PC-9 (cell line): ENCODE results near the gene SART3.

Experiments
- EZH2 ChIP-seq: fragments of 200-600 bp; sonication (generic); IDR thresholded peaks from 2 replicates; pipeline ENCODE4 v1.8.0; 2017; ENCODE audit warnings: antibody characterized with exemption, low read depth
- TF ChIP-seq, protein P1 (sequence below): fragments of 200-600 bp; sonication (generic); conservative IDR thresholded peaks from 2 replicates; pipeline ENCODE4 v1.6.1; 2017; ENCODE audit warnings: mixed run types, antibody characterized with exemption, mild to moderate bottlenecking, moderate library complexity

DNA sequence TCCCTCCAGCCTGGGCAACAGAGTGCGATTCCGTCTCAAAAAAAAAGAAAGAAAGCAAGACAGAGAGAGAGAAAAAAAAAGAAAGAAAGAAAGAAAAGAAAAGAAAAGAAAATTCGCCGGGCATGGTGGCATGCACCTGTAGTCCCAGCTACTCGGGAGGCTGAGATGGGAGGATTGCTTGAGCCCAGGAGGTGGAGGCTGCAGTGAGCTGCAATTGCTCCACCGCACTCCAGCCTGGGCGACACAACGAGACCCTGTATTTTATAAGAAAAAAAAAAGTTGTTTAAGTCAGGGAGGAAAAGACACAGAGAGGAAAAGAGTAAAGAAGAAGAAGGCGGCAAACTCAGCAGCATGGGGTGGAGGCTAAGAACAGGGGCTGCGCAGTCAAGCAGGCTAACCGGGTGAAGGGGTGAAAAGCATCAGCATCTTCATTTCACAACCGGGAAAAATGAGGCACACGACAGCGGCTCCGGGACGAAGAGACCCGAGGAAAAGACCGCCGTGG, 46.5 kb downstream of the SART3 start:
- TF ChIP-seq, protein P1, sequence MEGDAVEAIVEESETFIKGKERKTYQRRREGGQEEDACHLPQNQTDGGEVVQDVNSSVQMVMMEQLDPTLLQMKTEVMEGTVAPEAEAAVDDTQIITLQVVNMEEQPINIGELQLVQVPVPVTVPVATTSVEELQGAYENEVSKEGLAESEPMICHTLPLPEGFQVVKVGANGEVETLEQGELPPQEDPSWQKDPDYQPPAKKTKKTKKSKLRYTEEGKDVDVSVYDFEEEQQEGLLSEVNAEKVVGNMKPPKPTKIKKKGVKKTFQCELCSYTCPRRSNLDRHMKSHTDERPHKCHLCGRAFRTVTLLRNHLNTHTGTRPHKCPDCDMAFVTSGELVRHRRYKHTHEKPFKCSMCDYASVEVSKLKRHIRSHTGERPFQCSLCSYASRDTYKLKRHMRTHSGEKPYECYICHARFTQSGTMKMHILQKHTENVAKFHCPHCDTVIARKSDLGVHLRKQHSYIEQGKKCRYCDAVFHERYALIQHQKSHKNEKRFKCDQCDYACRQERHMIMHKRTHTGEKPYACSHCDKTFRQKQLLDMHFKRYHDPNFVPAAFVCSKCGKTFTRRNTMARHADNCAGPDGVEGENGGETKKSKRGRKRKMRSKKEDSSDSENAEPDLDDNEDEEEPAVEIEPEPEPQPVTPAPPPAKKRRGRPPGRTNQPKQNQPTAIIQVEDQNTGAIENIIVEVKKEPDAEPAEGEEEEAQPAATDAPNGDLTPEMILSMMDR = no peak
- TF ChIP-seq EZH2 = no peak
